Activated CD4-positive, alpha-beta T cell treated with anti-CD3 and anti-CD28 coated beads, Interleukin-2, Interleukin-6, amounts not matched to agents 100 ng/mL and 50 ng/mL, durations not matched to agents 16 hours and 8 hours (primary cell): Measurements from ENCODE around the gene CTSE.
A peak's percentile ranks its signal among the peaks of the same experiment; 100 is the strongest.
"Not testable (repeated sequence)": the region's sequence is repeated elsewhere in the genome, so short reads cannot be mapped to it uniquely, and the experiment has no call there.

Experiments
- DNase-seq: peaks from one replicate; pipeline ENCODE4 v3.0.0-alpha.2; 2020

Gene CTSE

DNA sequence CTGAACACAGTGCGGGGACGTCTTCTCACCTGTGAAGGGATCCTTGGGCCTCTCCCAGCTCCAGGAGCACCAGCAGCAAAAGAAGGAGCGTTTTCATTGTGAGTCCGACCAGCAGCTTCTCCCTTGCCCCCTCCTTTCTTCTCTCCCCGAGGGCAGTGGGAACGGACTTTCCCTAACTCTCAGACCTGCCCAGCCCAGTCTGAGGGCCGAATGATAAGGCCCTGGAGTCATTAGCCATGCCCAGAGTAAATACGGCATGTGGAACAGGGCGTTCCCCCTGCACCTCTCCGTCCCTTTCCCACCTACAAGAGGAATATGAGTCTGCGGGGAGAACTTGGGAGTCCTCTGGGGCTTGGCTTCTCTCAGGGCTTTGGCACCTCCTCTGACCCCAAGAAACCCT, at the start of gene CTSE:
Gene CTSE (minus strand): TSS at position 201 of the 400 bp plus-strand sequence. CDS start 104 bp downstream, at position 97.
- no peak for DNase-seq

DNA sequence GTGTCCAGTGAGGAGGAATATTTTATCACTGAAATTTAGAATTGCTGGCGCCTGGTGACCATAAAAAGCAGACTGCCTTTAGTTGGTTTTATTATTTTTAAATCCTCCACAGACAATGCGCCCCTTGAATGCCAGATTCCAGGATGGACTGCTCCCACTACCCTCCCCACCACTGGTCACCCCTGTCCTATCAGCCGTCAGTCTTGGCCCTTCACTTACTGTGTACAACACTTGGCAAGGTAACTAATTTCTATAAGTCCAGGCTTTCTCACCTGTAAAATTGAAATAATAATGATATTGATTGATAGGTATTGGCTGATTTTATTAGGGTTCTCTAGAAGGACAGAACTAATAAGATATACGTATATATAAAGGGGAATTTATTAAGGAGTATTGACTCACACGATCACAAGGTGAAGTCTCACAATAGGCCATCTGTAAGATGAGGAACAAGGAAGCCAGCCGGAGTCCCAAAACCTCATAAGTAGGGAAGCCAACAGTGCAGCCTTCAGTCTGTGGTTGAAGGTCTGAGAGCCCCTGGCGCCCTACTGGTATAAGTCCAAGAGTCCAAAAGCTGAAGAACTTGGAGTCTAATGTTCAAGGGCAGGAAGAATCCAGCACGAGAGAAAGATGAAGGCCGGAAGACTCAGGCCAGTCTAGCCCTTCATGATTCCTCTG, 47.1 kb upstream of the CTSE start:
- no peak for DNase-seq

DNA sequence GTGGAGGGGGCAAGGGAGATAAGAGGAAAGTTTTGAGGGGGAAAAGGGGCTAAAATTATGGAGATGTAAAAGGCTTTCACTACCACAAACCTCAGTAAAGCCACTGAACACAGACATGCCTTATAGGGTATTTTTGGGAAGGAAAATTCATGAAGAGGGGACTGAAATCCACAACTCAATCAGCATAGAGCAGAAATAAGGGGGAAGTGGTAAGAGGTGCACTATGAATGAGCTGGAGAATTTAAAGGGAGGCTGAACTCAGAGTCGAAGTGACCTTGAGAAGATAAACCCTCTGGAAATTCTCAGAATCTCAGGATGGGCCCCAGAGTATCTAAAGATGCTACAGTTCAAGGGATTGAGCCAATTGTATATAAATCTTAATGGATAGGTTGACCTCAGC, 44.6 kb upstream of the CTSE start:
- no peak for DNase-seq

DNA sequence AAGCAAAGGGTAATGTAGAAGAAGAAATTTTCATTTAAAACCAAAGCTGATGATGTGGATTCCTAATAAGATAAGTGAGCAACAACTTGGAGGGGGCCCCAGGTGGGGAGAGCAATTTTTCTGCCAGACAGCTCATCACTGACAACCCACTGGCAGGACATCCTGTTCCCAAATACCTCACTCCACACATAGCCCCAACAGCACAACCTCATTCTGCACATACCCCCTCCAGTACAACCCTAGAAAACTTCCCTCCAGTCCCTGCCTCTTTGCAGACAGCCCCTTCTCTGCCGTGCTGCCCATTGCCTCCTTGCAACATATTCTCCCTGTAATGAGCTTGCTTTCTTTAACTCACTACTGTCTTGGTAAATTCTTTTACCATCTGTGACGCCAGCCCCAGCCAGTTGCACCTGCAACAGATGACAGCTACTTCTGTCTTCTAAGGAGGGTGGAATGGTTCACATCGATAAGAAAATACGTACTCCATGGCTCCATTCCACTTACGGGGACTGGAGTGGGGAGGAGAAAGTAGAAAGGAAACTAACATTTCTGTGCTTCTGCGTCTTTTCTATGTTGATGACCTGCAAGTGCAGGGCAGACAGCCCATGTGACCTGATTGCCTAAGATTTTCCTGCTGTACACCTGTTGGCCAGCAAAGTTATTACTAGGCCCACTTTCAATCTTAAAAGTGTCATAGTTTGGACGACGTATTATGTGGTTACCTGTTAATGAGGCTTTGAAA, 44.0 kb upstream of the CTSE start:
- no peak for DNase-seq

DNA sequence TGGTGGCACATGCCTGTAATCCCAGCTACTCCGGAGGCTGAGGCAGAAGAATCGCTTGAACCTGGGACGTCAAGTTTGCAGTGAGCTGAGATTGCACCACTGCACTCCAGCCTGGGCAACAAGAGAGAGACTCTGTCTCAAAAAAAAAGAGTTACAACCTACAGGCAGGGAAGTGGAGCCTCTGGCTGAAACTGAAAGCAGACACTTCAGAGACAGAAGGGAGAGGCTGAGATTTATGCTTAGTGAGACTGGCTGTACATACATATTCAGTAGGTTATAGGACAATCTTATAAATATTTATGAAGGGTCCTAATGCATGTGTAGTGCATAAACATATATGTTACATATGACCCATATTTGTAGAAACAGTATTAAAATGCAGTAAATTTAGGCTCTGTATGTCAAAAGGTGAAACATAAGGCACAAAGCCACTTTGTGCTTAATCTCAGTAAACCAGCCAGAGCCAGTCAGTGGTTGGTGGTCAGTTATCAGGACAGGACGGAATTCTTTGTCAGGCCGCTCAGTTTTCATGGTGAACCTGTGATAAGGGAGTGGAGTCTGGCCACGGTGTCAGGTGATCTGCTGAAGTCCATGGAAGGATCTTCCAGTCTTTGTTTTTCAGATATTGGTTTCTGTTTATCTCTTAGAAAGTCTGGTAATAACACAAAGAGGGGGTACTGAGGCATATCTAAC, 42.9 kb upstream of the CTSE start:
- DNase-seq, result peak; percentile 41

DNA sequence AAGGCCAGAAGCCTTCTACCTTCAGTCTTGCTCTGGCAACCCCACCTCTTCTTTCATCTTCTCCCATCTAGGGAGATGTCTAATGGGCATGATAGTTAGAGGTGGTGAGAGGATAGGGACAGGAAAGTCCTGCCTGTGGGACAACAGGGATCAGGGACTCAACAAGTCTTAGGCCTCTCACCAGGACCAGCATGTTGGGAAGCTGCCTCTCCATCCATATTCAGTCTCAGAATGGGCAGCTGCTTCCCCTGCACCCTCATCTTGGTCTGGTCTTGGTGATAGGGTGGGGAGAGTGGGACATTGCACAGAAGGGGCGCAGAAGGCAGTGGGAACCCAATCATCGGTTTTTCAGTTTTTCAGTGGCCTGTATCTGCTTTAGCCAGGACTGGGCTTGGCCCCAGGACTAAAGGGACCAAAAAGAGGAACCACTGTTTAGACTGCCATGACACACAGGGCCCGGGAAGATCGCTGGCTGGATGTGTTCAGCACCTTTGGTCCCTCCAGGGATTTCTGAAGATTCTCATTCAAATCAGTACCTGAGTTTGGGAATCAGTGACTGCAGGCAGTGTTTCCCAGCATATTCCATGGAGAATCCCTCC, 42.0 kb upstream of the CTSE start:
- DNase-seq, result no peak

DNA sequence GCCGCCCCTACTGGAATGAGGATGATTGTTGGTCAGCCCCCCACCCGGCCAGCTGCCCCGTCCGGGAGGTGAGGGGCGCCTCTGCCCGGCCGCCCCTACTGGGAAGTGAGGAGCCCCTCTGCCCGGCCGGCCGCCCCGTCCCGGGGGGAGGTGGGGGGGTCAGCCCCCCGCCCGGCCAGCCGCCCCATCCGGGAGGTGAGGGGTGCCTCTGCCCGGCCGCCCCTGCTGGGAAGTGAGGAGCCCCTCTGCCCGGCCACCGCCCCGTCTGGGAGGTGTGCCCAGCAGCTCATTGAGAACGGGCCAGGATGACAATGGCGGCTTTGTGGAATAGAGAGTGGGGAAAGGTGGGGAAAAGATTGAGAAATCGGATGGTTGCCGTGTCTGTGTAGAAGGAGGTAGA, 40.8 kb upstream of the CTSE start:
- DNase-seq, result not testable (repeated sequence)

DNA sequence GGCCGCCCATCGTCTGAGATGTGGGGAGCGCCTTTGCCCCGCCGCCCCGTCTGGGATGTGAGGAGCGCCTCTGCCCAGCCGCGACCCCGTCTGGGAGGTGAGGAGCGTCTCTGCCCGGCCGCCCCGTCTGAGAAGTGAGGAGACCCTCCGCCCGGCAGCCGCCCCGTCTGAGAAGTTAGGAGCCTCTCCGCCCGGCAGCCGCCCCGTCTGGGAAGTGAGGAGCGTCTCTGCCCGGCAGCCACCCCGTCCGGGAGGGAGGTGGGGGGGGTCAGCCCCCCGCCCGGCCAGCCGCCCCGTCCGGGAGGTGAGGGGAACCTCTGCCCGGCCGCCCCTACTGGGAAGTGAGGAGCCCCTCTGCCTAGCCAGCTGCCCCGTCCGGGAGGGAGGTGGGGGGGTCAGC, 40.3 kb upstream of the CTSE start:
- not testable (repeated sequence) for DNase-seq

DNA sequence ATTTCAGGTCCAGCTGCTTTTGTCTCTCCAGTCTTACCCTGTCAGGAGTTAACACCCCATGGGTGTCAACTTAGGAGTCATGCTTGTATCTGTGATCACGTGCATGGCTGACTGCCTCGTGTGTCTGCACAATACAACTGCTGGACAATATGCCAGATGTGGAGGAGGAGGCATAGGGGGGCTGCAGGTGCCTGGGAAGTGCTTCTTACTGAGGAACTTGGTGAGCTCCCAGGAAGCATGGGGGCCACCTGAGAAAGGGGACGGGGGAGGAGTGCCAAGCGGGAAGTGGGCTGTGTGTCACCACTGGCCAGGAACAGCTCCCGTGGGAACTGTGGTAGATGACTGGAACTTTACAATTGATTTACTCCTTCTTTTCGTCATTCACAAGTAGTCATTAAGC, 38.8 kb upstream of the CTSE start:
- DNase-seq, result no peak

DNA sequence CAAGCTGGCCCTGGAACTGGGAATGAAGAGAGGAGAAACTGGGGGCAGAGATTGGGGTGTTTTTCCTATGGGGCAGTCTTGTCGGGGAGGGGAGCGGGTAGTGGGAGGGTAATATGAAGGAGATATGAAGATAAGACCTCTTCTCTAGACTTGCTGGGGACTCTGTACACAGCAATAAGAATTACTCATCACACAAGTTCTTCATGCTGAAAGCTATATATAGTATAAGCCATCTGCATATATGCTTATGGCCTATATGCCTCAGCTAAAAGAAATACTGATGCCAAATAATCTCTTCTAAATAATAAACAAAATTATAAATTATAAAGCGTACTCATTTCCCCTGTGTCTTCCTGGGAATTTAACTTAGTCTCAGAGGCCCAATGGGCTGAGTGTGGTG, 37.1 kb upstream of the CTSE start:
- no peak for DNase-seq

DNA sequence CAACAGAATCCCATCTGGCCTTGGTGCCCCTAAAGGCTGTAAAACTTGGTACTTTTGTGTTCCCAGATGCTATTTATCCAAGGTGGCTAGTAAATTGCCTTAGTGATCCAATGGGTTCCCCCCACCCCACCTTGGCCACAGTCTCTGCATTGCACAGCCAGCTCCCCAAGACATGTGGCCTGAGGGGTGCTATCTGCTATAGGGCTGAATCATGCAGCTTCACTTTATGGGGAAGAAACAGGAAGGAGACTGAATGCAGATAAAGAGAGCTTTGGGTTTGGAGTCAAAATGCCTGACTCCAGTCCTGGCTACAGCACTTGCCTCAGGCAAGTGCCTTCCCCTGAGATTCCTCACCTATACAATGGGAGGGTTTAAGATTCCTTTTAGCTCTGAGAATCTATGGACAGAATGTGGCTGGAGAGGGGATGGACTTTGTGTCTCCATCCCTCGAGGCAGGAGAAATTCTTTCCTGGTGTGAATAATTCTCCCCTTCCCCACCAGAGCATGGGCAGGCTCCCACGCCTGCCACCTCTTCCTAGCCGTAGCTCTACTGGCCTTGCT, 35.7 kb upstream of the CTSE start:
- DNase-seq, result no peak

DNA sequence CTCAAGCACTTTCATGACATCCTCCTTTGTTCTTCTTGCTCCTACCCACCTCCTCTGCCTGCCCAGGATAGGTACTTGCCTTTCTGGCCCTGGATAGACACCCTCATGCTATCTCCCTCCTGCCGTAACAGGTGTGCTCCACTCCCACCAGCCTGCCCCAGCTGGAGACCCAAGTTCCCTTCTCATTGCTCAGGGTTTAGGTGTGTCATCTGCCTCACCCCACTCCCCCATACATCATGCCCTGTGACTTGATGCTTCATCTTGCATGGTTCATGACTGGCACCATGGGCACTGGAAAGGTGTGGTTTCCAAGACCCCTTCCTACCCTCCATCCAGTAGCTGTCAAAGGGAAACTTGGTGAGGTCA, 35.2 kb upstream of the CTSE start:
- DNase-seq, result no peak

DNA sequence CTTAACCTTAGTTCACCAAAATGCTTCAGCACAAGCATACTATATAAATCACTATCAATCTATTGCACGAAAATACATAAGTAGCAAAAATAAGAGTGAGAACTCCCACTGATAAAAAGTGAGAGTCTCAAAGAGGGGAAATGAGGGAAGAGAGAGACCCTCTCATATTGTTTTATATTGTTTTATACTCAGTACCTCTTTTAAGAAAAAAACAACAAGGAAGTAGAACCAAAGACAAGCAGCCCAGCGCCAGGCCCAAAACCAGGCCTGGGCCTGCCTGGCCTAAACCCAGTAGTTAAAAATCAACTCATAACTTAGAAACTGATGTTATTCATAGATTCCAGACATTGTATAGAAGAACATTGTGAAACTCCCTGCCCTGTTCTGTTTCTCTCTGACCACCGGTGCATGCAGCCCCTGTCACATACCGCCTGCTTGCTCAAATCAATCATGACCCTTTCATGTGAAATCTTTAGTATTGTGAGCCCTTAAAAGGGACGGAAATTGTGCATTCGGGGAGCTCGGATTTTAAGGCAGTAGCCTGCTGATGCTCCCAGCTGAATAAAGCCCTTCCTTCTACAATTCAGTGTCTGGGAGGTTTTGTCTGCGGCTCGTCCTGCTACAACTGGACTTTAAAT, 34.7 kb upstream of the CTSE start:
- not testable (repeated sequence) for DNase-seq

DNA sequence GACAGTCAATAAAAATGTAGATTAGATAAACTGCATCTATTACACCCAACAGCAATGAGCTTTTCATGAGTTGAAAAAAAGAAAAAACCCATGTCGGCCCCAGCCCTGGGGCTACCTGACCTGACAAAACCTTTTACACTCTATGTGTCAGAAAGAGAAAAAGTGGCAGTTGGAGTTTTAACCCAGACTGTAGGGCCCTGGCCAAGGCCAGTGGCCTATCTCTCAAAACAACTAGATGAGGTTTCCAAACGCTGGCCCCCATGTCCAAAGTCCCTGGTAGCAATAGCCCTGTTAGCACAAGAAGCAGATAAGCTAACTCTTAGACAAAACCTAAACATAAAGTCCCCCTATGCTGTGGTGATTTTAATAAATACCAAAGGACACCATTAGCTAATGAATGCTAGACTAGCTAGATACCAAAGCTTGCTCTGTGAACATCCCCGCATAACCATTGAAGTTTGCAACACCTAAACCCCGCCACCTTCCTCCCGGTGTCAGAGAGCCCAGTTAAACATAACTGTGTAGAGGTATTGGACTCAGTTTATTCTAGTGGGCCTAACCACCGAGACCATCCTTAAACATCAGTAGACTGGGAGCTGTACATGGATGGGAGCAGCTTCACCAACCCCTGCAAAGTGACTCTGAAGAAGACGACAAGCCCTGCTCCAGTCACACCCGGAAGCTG, 32.1 kb upstream of the CTSE start:
- DNase-seq, result not testable (repeated sequence)

DNA sequence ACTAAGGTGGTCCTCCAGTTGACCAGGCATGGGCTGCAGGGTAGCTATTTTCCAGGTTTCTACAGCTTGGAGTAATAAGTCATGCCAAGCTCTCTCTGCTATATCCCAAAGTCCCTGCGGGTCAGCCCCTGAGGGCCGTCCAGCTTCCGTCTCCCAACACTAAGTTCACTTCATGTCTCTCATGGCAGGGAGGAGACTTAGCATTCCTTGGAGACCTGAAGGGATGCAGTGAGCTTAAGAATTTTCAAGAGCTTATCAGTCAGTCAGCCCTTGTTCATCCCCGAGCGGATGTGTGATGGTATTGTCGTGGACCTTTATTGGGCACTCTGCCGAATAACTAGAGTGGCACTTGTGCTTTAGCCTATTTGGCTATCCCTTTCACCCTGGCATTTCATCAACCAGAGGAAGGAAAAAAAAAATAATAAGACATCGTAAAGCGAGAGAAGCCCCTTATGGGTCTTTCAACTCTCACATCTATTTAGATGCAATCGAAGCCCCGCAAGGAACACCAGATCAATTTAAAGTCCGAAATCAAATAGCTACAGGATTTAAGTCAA, 31.5 kb upstream of the CTSE start:
- not testable (repeated sequence) for DNase-seq

DNA sequence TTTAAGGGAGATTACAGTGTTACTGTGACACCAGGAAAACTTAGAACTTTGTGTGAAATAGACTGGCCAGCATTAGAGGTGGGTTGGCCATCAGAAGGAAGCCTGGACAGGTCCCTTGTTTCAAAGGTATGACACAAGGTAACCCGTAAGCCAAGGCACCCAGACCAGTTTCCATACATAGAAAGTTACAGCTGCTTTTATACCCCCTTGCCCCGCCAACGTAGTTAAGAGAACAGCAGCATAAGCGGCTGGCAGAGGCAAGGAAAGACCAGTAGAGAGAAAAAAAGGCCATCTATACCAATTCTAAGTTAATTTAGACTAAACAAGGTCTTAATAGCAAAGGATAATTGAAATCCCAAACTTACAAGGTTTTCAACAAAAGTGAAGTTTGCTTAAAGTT, 29.9 kb upstream of the CTSE start:
- DNase-seq, result not testable (repeated sequence)

DNA sequence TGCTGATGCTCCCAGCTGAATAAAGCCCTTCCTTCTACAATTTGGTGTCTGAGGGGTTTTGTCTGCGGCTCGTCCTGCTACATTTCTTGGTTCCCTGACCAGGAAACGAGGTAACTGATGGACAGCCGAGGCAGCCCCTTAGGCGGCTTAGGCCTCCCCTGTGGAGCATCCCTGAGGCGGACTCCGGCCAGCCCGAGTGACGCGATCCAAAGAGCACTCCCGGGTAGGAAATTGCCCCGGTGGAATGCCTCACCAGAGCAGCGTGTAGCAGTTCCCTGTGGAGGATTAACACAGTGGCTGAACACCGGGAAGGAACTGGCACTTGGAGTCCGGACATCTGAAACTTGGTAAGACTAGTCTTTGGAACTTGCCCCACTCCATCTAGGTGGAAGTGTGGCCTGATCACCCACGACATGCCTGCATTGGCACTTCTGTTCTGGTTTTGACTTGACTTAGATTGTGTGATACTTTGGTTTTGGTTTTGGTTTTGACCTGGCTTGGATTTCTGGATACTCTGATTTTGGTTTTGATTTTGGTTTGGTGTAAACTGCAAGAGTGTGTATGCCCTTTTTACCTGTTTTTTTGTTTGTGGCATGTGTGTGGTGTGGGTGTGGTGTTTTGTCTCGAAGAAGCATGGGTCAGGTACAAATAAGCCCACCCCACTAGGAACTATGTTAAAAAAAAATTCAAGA, 29.4 kb upstream of the CTSE start, which contains the start of gene RHEX:
Gene RHEX (plus strand): TSS at position 255 of the 692 bp plus-strand sequence. CDS start 44,656 bp downstream, outside the sequence.
- DNase-seq, result peak; percentile 74

DNA sequence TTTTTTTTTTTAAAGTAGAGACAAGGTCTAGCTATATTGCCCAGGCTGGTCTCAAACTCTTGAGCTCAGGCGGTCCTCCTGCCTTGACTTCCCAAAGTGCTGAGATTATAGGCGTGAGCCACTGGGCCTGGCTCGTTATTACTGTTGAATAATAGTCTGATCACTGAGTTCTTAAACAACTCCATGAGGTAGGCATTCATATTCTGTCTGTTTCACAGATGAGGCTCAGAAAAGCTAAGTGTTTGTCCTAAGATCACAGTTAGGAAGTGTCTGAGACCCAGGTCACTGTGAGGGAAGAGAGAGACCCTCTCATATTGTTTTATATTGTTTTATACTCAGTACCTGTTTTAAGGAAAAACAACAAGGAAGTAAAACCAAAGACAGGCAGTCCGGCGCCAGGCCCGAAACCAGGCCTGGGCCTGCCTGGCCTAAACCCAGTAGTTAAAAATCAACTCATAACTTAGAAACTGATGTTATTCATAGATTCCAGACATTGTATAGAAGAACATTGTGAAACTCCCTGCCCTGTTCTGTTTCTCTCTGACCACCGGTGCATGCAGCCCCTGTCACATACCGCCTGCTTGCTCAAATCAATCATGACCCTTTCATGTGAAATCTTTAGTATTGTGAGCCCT, 28.7 kb upstream of the CTSE start:
- not testable (repeated sequence) for DNase-seq

DNA sequence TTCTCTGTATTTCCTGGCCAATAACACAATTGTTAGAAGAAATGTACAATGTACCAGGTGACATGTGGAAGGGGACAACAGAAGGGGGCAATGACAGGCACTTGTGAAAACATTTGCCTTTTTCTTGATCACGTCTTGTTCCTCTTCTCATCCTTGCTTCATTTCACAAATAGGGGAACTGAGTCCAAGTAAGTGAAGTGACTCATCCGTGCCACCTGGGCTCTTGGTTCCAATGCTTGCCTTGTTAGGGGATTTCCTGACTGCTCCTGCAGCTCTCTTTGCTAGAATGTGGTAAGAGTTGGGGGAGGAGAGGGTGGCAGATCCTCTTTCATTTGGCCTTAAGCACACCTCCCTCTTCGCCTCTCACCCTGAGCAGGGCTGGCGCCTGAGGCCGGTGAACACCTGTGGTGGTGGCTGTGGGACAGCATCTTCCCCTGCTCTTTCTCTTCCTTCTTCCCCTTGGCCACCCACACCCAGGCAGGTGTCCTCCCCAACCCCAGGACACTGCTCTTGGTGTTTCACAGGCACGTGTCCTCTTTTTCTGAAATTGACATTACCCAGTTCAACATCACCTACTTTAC, 27.1 kb upstream of the CTSE start:
- peak; percentile 82 for DNase-seq
